HCEC 1CT (cell line): Measurements from ENCODE around the gene ACADSB.

Experiments used
- DNase-seq: peaks from one replicate; pipeline ENCODE4 v3.0.0-alpha.2; 2017

Gene ACADSB

DNA sequence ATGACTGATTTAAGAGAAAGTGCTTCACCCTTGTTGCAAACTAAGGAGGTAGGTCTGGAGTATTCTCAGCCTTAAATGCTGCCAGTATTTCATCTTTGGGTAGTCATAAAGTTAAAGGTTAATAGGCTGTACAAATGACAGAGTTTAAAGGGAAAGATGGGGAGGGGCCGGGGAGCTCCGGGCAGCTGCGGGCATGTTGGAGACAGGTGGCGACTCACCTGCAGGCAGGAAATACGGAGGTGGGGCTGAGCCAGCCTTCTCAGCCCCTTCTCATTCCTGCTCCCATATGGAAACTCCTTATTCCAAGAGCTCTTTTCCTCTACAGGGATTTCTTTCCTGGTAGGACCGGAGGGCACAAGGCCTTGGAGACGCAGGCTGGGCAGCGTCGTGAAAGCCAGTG lies 95.1 kb downstream of the ACADSB start:
- DNase-seq, result no peak
